Stimulated activated CD8-positive, alpha-beta memory T cell treated with anti-CD3 and anti-CD28 coated beads, Interleukin-2, amount 100 ng/mL, for 48 hours (primary cell): Measurements from ENCODE around the gene PPP1R12B.
"Not testable (repeated sequence)": the region's sequence is repeated elsewhere in the genome, so short reads cannot be mapped to it uniquely, and the experiment has no call there.

Experiments
- DNase-seq, 2 donors: peaks; one replicate each; pipeline ENCODE4 v3.0.0-alpha.2; 2020; ENCODE audit warnings: low read depth in 2 of 2

PPP1R12B gene

GRCh38 chr1:202488178-202488649 lies 139.7 kb downstream of the PPP1R12B start:
- DNase-seq, result not testable (repeated sequence)

- not testable (repeated sequence) for DNase-seq
Measured at GRCh38 chr1:202489101-202489500, 140.6 kb downstream of the PPP1R12B start.

DNA sequence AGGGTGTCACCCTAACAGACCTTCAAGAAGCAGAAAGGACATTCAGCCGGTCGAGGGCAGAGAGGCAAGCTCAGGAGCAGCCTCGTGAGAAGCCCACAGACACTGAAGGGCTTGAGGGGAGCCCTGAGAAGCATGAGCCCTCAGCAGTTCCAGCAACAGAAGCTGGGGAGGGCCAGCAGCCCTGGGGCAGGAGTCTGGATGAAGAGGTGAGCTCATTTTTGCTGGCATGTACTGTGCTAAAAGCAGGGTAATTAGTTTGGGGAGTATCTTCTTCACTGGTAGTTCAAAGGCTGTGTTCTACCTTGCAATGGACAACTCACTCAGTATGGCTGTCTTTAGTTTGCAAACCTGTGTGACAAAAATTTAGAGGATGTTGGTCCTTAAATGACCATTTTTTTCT lies 144.6 kb downstream of the PPP1R12B start:
- DNase-seq, result not testable (repeated sequence)

DNA sequence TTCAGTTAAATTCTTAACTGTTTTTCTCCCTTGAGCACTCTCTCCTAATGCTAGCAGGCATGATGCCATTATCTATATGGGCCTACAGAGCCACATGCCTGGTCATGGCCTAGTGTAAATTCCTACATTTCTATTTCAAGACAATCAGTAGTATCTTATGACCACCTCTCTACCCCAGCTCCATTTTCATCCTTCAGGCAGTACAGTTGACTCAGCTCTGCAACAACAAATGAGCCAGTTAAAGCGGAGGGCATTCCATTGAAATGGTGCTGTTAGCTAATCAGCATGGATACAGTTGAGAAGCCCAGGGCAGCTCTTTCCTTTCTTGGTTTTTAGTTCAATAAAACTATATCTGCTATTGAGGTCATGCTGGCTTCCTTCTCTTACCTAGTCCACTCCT lies 150.0 kb downstream of the PPP1R12B start:
- no peak for DNase-seq

GRCh38 chr1:202499997-202500396 lies 151.5 kb downstream of the PPP1R12B start:
- DNase-seq, result not testable (repeated sequence)

DNA sequence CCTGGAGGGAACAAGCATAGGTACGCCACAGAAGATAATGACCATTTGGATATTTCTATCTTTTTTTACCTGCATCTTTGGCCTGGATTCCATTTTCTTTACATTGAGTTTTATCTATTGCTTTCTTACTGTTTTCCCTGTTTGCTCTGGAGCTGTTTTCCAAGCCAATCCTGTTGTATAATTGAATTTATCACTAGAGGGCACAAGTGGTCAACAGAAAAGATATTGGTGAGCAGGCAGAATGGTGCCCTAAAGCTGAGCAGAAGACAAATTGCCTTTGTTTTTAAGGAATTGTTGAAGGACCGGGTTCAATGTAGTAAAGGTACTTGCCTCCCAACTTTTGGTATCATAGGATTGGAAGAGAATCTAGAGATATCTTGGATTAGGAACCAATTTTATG lies 152.8 kb downstream of the PPP1R12B start:
- DNase-seq, result no peak

DNA sequence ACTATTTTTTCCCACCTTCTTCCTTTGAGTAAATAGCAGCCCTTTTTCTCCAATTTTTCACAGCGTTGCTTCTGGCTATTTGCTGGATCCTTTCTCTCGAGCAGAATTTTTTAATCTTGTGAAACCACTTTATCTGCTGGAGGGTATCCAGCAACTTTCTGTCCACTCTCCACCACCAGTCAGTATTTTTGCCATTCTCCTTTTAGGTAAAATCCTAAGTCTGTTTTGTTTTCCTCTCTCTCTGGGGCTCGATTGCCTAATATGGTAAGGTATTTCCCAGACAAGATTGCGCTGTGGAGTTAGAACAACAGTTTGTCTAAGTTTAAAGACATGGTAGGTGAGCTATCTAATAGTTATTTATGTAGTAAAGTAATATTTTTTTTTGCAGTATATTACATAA lies 156.9 kb downstream of the PPP1R12B start:
- DNase-seq, result no peak

DNA sequence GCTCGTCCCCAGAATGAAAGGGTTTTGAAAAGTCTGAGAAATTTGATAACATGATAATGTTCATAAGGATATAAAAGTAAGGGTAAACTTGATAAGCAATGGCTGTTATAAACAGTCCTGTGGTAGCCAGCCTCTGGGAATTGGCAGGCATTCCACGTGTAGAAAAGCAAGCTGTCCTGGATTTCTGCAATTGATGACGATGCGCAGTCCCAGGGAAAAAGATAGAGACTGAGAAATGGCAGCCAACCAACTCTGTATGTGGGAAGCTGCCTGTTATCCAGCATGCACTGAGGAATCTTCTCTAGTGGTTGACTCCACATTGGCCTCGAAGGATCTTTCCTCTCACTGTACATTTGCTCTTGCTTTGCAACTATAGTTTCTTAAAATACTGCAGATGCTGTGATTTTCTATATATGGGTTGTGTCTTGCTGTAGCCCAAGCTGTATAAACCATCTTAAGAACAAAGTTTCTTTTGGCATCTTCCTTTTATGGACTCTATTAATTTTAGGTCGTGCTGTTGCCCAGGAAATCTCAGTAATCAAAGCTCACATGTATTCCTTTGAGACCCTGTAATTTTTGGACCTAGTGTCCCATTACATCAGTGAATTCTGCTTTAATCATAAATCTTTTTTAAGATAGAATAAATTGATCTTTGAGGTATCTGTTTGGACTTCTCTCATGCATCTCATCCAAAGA lies 157.5 kb downstream of the PPP1R12B start:
- DNase-seq, result not testable (repeated sequence)

DNA sequence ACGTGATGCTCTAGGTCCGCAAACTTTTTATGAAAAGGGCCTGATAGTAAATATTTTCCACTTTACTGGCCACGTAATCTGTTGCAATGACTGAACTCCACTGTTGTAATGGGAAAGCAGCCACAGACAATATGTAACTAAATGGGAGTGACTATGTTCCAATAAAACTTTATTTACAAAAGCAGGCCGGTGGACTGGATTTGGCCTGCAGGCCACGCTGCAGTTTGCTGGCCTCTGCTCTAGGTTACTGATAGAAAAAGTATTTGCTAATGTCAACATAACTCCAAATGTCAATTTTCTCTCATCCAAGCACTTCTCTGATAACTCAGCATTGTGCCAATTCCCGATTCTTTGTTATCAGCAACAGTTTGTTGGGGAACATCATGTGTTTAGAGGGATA lies 160.4 kb downstream of the PPP1R12B start:
- DNase-seq, result not testable (repeated sequence)

- not testable (repeated sequence) for DNase-seq
Measured at GRCh38 chr1:202513875-202514274, 165.4 kb downstream of the PPP1R12B start.

DNA sequence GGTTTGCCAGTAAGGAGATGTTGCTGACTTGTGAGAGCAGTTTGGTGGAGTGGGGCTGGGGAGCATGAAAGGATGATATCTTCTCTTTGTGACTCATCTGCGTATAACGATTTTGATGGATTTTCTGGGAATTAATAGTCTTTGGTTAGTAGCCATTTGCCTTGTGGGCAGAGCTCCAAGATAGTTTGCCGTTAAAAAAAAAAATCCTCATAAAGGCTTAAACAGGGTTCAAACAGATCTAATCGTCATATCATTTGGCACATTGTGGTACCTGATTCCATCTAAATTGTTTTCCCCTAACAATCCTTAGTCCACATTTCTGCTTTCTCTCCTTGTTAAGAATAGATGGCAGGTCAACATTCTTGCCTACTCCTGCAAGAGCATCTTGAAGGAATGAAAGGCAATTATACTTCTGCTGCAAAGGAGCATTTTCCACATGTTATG lies 168.0 kb downstream of the PPP1R12B start:
- DNase-seq, result no peak

DNA sequence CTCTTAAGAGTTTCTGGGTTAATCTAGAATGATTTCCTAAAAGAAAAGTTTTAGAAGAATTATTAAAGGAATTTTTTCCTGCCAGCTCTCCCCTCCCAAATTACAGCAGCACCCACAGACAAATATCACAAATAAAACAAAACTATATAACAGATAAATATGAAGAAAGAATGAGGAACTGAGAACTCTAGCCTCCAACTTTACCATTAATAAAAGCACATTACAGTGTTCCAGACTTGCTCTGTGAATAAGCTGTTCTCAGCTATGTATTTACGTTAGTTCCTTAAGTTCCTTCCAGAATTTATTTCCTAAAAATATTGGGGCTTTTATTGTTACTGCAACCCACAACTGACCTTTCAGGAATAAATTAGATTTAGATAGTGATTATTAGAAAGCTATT lies 168.6 kb downstream of the PPP1R12B start:
- not testable (repeated sequence) for DNase-seq

DNA sequence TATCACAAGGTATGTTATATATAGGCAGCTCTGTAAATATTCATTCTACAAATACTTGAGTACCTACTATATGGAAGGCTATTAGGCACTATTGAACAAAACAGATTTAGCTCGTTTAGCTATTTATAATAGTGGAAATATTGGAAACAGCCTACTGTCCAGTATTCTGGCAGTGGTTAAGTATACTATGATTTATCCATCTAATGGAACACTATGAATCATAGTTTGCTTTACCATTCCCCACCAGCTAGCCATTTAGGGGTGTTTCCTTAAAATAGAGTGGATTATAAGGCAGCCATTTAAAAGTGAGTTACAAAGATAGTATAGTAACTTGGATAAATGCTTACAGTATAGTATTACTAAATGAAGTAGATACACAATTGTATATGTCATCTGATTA lies 169.7 kb downstream of the PPP1R12B start:
- DNase-seq, result not testable (repeated sequence)

GRCh38 chr1:202518905-202519304 lies 170.4 kb downstream of the PPP1R12B start:
- not testable (repeated sequence) for DNase-seq

DNA sequence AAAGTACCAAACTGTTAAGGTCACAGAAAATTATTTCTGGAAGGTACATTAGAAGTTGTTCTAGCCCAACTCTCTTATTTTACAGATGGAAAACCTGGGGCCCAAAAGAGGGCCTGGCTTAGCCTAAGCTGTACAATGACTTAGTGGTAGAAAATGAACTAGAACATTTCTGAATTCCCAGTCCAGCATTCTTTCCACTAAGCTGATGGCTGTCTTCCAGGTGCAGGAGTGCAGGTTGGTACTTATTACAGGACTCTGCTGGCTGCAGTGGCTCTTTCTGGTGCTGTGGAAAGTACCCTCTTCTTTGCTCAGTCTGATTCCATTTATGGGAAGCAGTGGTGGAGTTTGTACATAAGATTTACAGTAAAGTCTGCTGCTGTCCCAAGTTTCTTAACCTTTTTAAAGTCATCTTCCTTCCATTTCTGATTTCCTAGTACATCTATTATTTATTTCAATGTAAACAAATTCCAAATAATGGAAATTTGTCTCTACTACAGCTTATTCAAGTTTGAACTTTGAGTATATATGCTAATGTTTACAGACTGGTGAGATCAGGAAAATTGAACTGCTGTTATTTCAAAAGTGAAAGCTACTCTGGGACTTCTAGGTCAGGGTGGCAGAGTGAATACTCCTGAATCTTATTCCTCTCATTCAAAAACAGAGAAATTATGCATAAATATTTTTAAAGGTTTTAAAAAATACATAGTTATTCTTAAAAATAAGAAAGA lies 171.8 kb downstream of the PPP1R12B start:
- not testable (repeated sequence) for DNase-seq

- not testable (repeated sequence) for DNase-seq
Measured at GRCh38 chr1:202520857-202521216, 172.3 kb downstream of the PPP1R12B start.

- not testable (repeated sequence) for DNase-seq
Measured at GRCh38 chr1:202521484-202521883, 173.0 kb downstream of the PPP1R12B start.

GRCh38 chr1:202521886-202522285 lies 173.4 kb downstream of the PPP1R12B start:
- no peak for DNase-seq

GRCh38 chr1:202526056-202526455 lies 177.6 kb downstream of the PPP1R12B start:
- DNase-seq, result not testable (repeated sequence)

- not testable (repeated sequence) for DNase-seq
Measured at GRCh38 chr1:202528096-202528722, 179.7 kb downstream of the PPP1R12B start.

- not testable (repeated sequence) for DNase-seq
Measured at GRCh38 chr1:202530686-202531085, 182.2 kb downstream of the PPP1R12B start.

GRCh38 chr1:202531472-202531811 lies 182.9 kb downstream of the PPP1R12B start:
- DNase-seq, result no peak
